GM19467 (cell line): ENCODE data around the gene PKDREJ.
"Not testable (repeated sequence)": the region's sequence is repeated elsewhere in the genome, so short reads cannot be mapped to it uniquely, and the experiment has no call there.

ENCODE experiments used
- ATAC-seq: cut with Tn5 transposase; IDR thresholded peaks from one replicate; pipeline ENCODE4 v1.9.1; 2021; ENCODE audit warnings: mild to moderate bottlenecking, moderate library complexity; ENCODE audit not compliant: unreplicated experiment

The PKDREJ gene

GRCh38 chr22:46269564-46269963, 6.4 kb upstream of the PKDREJ start:
- ATAC-seq, result no peak

GRCh38 chr22:46267431-46268279, 4.5 kb upstream of the PKDREJ start, which contains the start of gene TTC38:
TSS of gene TTC38 (plus strand) at chr22:46268008. CDS start at chr22:46268040, 32 bp downstream.
- ATAC-seq, result peak; percentile 76

GRCh38 chr22:46265627-46266026, 2.5 kb upstream of the PKDREJ start:
- ATAC-seq, result not testable (repeated sequence)

- ATAC-seq, result not testable (repeated sequence)
Observed at GRCh38 chr22:46264520-46264919, 1.4 kb upstream of the PKDREJ start.

DNA sequence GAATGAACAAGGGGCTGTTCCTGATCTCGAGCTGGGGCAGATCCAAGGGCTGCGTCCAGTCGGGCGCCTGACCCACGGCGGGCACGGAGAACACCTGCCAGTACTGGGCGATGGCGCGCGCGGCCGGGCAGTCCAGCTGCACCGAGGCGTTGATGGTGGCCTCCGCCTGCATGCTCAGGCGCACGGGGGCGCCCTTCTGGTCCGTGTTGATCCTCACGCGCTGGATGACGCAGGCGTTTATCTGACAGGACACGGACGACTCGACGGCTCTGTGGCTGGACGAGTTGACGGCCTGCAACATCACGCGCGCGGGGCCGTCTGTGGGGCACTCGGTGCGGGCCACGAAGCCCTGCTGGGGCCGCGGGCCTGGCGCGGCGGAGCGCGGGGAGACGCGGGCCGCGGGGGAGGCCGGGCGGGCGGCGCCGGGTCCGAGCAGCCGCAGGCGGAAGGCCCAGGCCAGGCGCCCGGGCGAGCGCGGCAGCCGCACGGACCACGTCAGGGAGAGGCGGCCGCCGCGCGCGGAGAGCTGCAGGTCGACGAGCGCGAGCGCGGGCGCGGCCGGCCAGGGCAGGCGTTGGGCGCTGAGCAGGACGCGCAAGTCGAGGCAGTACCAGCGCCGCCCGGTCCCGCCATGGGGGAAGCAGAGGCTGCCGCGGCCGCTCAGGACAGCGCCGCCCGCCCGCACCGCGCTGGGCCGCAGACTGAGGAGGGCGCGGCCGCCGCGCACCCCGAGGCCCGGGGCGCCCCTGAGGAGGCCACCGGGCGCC, 511 bp downstream of the PKDREJ start:
- no peak for ATAC-seq

DNA sequence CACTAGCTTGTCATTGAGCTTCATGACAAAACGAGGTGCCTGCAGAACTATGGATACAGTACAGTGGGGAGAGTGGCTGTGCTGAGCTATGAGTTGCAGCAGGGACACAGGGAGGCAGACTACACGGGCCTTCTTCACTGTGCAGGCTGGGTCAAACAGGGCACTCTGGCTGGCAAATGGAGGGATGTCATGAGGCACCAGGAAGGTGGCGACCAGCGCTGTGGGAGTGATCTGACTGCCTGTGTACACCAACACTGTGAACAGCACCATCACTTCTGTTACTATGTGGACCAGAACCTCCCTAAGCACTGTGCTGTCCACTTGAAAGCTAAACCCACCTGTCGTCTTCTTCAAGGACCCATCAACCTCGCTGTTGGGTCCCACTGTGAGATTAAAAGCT, 3.1 kb downstream of the PKDREJ start:
- no peak for ATAC-seq

DNA sequence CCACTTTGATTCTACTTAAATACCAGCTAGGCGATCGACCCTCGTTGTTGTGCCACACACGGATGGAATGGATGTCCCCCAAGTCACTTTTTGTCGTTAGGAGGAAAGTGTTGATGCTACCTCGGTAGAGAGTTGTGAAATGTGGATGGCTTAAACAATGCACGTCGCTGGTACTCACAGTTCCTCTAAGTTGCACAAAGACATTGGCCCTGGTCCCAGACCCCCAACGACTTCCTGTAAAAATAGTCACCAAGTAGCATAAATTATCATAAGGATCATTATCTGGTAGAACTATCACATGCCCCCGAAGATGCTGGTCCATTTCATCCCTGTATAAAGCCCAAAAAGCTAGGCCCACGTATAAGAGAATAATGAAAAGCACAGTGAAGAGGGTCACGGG, 3.8 kb downstream of the PKDREJ start:
- ATAC-seq, result no peak

- ATAC-seq, result no peak
Observed at GRCh38 chr22:46256358-46256958, 6.7 kb downstream of the PKDREJ start.

DNA sequence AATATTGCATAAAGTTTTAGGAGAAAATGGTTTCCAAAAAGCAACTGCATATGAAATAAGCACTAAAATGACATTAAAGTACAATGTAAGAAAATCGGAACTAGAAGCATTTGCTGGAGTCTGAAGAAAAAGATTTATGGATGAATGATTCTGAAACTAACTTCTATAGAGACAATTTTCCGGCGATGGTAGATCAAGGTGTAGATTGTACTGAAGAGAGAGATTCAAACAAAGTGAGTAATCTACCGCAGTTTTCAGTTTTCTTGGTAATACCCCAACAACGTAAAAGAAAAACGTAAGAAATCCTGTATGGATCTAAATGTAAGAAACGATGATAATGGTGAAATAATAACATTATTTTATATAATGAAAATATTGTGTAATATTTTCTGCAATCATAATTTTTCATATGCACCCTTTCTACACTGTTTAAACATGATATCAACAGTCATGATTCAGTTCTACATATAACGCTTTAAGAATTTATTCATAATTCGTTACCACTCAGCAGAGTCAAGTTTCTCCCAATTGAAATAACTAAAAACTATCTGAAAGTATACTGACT, 11.2 kb downstream of the PKDREJ start:
- ATAC-seq, result no peak

DNA sequence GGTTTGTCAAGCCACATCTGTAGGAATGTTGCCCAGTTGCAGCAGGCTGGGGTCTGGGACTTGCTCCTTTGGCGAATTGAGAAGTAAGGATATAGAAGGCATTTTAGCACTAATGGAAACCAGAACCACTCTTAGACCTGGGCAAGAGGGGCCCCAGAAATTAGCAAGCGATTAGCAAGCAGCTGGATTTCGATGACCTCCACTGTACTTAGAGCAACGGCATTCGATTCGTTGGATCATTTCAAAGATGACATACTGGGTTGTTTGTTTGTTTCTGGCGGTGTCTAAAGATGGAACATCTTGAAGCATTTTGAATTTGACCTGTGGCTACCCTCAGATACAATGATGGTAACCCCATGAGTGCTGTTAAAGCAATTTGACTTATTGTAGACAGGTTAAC, 11.9 kb downstream of the PKDREJ start:
- no peak for ATAC-seq

- no peak for ATAC-seq
Observed at GRCh38 chr22:46250783-46251125, 12.4 kb downstream of the PKDREJ start.

DNA sequence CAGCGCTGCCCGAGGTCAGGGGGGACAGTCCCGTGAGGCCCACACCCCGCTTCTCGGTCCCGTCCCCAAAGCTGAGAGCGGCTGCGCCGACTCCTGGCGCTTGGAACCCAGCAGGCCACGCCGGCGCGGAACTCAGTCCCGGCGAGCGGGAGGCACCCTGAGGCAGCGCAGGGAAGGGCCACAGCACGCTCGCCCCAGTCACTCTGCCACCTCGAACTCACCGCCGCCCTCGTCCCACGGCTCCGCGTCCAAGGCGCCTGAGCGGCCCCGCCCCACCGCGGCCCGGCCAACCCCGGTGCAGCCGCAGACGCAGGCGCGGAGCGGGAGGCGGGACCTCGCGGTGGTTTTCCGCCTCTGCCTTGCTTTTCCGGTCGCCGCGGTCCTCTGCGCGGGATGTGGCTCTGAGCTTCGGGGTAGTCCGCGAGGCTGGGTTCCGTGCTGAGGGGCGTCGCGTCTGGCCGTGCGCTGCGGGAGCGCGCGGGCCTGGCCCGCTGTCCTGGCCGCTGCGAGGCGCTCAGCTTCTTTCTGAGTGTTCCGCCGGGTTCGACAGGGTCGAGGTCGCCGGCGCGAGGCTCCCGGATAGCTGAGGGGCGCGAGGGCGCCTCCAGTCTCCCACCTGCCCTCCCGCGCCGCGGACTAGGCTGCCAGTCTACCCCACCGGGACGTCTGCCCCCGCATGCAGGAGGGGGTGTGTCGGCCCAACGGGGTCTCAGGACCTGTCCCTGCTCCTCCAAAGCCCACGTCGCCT, 12.9 kb downstream of the PKDREJ start, which contains the start of gene CDPF1:
Gene CDPF1 (minus strand): TSS at position 259 of the 748 bp plus-strand sequence. CDS start 2,009 bp downstream, outside the sequence.
- peak; percentile 76 for ATAC-seq

- no peak for ATAC-seq
Observed at GRCh38 chr22:46247443-46247975, 15.6 kb downstream of the PKDREJ start.

DNA sequence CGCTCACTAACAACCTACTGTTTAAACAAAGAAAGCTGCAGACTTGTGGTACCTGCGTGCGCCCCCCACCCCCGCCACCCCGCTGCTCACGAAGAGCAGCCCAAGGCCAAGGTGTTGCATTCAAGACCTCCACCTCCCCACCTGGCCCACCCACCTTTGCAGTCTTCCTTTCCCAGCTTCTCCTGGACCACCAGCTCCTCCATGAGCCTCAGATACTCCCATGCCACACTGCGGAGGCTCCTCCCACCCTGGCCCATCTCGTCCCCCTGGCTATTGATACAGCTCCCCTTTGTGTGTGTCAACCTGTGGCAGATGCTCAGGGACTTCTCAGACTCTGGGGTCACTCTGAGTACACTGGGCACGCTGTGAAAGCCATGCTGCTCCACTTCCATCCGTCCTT, 17.0 kb downstream of the PKDREJ start:
- ATAC-seq, result no peak

DNA sequence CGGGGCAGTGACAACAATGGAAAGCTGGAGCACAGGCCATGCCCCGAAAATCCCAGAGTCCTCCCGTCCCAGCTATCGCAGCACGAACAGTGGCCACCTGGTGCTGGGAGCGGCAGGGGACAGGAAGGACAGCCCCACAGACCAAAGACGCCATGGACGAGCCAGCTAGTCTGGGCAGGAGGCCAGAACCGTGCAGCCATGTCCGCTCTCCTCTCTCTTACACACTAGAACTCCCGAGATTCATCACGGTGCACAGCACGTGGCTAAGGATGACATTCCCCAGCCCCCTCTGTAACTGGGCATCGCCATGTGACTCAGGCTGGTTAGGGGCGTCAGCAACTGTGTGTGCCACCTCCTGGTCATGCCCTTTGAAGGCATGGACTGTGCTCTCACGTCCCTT, 17.6 kb downstream of the PKDREJ start:
- no peak for ATAC-seq

DNA sequence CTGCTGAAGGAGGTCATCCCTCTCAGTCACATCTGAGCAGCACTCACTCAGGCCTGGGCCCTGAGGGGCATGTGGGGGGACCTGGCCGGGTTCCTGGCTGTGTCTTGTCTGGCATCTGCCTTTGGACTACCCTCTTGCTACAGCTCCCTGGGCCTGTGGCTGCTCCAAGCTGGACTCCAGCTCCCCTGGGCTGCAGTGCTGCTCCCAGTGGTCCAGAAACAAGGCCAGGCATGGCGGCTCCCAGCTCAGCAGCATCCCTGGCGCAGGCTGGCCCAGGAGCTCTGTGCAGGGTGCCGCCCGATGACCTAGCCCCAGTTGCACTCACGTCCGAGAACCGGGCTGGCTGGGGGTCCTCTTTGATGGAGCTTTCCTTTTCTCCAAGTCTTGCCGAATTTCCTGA, 18.4 kb downstream of the PKDREJ start:
- no peak for ATAC-seq

GRCh38 chr22:46242076-46242475, 21.1 kb downstream of the PKDREJ start:
- ATAC-seq, result no peak

DNA sequence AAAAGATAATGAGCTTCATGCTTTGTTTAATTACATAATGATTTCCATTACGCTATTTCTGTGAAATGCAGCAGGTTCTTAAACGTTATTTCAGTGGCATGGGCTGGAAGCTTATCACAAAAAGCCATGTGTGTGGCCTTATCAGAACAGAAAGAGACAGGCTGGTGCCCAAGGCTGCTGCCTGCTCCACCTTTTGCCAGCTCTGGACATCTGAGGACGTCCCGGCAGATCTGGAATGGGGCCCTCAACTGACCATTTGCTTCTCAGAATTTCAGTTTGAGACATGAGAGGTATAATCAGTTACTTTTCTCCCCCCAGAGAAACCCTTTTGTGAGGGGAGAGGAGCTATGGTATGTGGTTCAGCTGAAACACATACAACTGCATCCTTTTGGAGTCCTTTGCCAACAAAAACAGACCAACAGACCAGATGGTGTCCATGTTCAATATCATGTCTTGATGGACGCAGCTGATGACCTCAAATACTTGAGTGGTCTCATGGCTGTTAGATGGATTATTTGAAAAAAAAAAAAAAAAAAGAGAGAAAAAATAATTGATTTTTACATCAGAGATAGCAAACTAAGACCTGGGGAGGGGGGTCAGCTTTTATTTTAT, 21.6 kb downstream of the PKDREJ start:
- ATAC-seq, result no peak

GRCh38 chr22:46240907-46241306, 22.2 kb downstream of the PKDREJ start:
- no peak for ATAC-seq

- ATAC-seq, result no peak
Observed at GRCh38 chr22:46240506-46240905, 22.6 kb downstream of the PKDREJ start.
